Adrenal gland (tissue), 5 donors: Measurements from ENCODE around the gene CCDC122.

Source experiments
- CTCF ChIP-seq, 6 experiments: fragments of 450-650 bp in 4 of 6; fragments of 200-600 bp in 2 of 6; sonication (generic) in 1 of 6; IDR thresholded peaks; 1 replicate in 5 of 6; 2 replicates in 1 of 6; pipeline versions ENCODE4 v1.5.1 to v1.8.0; 2016 to 2021; ENCODE audit warnings: antibody characterized with exemption in 6 of 6, mild to moderate bottlenecking in 2 of 6, moderate library complexity in 1 of 6
- POLR2A ChIP-seq, 2 donors: fragments of 450-650 bp; IDR thresholded peaks; one replicate each; pipeline ENCODE4 v1.6.1; 2017; ENCODE audit warnings: antibody characterized with exemption in 2 of 2, mild to moderate bottlenecking in 2 of 2, moderate library complexity in 1 of 2
- donor health status: DM: no; HTN: no; CAD: no.

- no peak for TF ChIP-seq POLR2A (IDR thresholded peaks at IDR 0.05)
- TF ChIP-seq CTCF (IDR thresholded peaks at IDR 0.05) = no peak
Observed at GRCh38 chr13:43910856-43911255, 31.3 kb upstream of the CCDC122 start.
